ENCODE measurements around the gene SCUBE3. TPM values are rescaled to one million over a fixed set of nuclear protein-coding genes. Genes with fewer than 3 reads are reported as not detected.

Gene SCUBE3
- total RNA-seq, 1 donor from 2014 or later = 16.3 TPM

- TF ChIP-seq, protein P1, sequence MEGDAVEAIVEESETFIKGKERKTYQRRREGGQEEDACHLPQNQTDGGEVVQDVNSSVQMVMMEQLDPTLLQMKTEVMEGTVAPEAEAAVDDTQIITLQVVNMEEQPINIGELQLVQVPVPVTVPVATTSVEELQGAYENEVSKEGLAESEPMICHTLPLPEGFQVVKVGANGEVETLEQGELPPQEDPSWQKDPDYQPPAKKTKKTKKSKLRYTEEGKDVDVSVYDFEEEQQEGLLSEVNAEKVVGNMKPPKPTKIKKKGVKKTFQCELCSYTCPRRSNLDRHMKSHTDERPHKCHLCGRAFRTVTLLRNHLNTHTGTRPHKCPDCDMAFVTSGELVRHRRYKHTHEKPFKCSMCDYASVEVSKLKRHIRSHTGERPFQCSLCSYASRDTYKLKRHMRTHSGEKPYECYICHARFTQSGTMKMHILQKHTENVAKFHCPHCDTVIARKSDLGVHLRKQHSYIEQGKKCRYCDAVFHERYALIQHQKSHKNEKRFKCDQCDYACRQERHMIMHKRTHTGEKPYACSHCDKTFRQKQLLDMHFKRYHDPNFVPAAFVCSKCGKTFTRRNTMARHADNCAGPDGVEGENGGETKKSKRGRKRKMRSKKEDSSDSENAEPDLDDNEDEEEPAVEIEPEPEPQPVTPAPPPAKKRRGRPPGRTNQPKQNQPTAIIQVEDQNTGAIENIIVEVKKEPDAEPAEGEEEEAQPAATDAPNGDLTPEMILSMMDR (IDR thresholded peaks at IDR 0.05) = no peak
- Mint-ChIP-seq H3K4me1 (ENCODE audit: unreplicated experiment) (peaks cover 5% of the 10 kb centered on the region), H3K36me3 (ENCODE audit: unreplicated experiment) (peaks cover 1% of the 10 kb centered on the region), H3K4me3 (ENCODE audit: unreplicated experiment) (no peak overlapping the region), H3K27me3 (ENCODE audit: unreplicated experiment) (no peaks in the 10 kb centered on the region), H3K27ac (ENCODE audit: unreplicated experiment) (no peak overlapping the region), H3K9me3 (ENCODE audit: unreplicated experiment) (peaks cover 10% of the 10 kb centered on the region)
- no peak for DNase-seq (ENCODE audit: extremely low spot score, unreplicated experiment)
Observed at GRCh38 chr6:35199866-35200265, 13.9 kb upstream of the SCUBE3 start.

- peaks cover 2% of the 10 kb centered on the region for H3K4me1 Mint-ChIP-seq (ENCODE audit: unreplicated experiment)
- peaks cover 10% of the 10 kb centered on the region for H3K27me3 Mint-ChIP-seq (ENCODE audit: unreplicated experiment)
- peaks cover 9% of the 10 kb centered on the region for H3K9me3 Mint-ChIP-seq (ENCODE audit: unreplicated experiment)
Observed at GRCh38 chr6:35202066-35202546, 11.7 kb upstream of the SCUBE3 start.

GRCh38 chr6:35203152-35203670 lies 10.5 kb upstream of the SCUBE3 start:
- no peak for DNase-seq (ENCODE audit: extremely low spot score, unreplicated experiment)
- Mint-ChIP-seq H3K27ac (ENCODE audit: unreplicated experiment) (no peak overlapping the region), H3K36me3 (ENCODE audit: unreplicated experiment) (no peaks in the 10 kb centered on the region), H3K4me1 (ENCODE audit: unreplicated experiment) (no peaks in the 10 kb centered on the region), H3K27me3 (ENCODE audit: unreplicated experiment) (peaks cover 21% of the 10 kb centered on the region), H3K4me3 (ENCODE audit: unreplicated experiment) (no peak overlapping the region), H3K9me3 (ENCODE audit: unreplicated experiment) (no peaks in the 10 kb centered on the region)
- TF ChIP-seq, protein P1 (IDR thresholded peaks at IDR 0.05) = no peak

More at GRCh38 chr6:35202066-35202546, 11.7 kb upstream of the SCUBE3 start:
- TF ChIP-seq, protein P1 (IDR thresholded peaks at IDR 0.05) = no peak
- Mint-ChIP-seq H3K27ac (ENCODE audit: unreplicated experiment) (no peak overlapping the region), H3K36me3 (ENCODE audit: unreplicated experiment) (peaks cover 1% of the 10 kb centered on the region), H3K4me3 (ENCODE audit: unreplicated experiment) (no peak overlapping the region)
- no peak for DNase-seq (ENCODE audit: extremely low spot score, unreplicated experiment)

- Mint-ChIP-seq H3K4me3 (ENCODE audit: unreplicated experiment) (no peak overlapping the region), H3K36me3 (ENCODE audit: unreplicated experiment) (no peaks in the 10 kb centered on the region), H3K27ac (ENCODE audit: unreplicated experiment) (no peak overlapping the region), H3K27me3 (ENCODE audit: unreplicated experiment) (peaks cover 26% of the 10 kb centered on the region), H3K9me3 (ENCODE audit: unreplicated experiment) (no peaks in the 10 kb centered on the region), H3K4me1 (ENCODE audit: unreplicated experiment) (no peaks in the 10 kb centered on the region)
- TF ChIP-seq, protein P1 (IDR thresholded peaks at IDR 0.05) = no peak
- DNase-seq (ENCODE audit: extremely low spot score, unreplicated experiment) = no peak
Observed at GRCh38 chr6:35203680-35204079, 10.1 kb upstream of the SCUBE3 start.

DNA sequence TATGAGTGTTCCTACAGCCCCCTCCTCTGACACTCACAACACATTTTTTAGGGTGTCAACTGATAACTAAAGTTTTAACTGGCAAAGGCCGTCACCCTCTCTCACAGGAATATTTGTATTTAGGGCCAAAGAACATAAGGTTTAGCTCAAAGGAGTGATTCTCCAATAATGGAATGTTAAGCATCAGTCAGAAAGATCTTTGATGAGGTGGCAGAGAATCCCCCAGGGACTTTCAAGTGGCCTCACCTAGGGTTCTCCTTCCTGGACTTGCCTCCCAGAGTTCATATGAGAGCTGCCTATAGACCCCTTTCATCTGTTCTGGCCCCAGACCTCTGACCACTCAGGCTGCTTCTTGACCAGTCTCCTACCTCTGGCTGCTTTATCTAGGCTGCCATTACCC lies 7.4 kb upstream of the SCUBE3 start:
- Mint-ChIP-seq H3K27me3 (ENCODE audit: unreplicated experiment) (peaks cover 32% of the 10 kb centered on the region), H3K27ac (ENCODE audit: unreplicated experiment) (no peak overlapping the region), H3K4me1 (ENCODE audit: unreplicated experiment) (no peaks in the 10 kb centered on the region), H3K9me3 (ENCODE audit: unreplicated experiment) (no peaks in the 10 kb centered on the region), H3K36me3 (ENCODE audit: unreplicated experiment) (no peaks in the 10 kb centered on the region), H3K4me3 (ENCODE audit: unreplicated experiment) (no peak overlapping the region)
- no peak for DNase-seq (ENCODE audit: extremely low spot score, unreplicated experiment)
- TF ChIP-seq, protein P1 (IDR thresholded peaks at IDR 0.05) = no peak
